DMS 273 treated with DMSO at 0.1 percent for 48 hours (cell line): ENCODE results near the gene FAM3B.

Experiments
- DNase-seq: peaks from one replicate; lab custom pipeline; 2025; lab: John Stamatoyannopoulos, UW

FAM3B gene

DNA sequence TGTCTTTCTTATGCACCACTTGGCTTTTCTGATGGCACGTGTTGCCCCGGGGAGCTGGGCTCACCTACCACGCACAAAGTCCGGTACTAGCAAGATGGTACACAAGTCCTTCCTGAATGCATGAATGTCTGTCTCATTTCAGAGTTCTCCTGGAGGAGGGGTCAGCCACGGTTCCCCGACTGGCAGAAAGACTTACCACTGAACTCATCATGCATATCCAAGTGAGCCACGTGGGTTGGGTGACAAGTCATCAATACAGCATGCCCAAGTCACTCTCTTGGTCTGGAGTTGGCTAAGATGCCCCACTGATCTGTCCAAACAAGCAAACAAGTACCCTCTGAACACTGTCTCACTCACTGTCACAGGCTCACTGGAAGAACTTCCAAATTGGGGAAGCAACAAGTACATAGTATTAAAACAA is 80.9 kb downstream of the FAM3B start:
- no peak for DNase-seq

DNA sequence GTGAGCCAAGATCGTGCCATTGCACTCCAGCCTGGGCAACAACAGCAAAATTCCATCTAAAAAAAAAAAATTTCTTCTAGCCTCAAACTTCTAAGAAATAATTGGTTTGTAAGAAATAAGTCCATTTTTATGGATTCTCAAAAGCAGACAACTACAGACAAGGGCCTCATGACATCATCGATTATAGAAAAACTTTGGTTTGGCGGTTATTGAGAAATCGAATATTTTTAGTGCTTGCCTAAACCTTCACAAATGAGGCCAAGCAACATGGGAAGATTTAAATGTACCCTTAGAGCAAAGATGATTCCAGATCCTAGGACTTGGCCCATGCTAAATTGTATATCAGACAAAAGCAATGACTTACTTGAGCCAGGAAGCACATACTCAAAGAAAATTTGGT is 81.7 kb downstream of the FAM3B start:
- no peak for DNase-seq

DNA sequence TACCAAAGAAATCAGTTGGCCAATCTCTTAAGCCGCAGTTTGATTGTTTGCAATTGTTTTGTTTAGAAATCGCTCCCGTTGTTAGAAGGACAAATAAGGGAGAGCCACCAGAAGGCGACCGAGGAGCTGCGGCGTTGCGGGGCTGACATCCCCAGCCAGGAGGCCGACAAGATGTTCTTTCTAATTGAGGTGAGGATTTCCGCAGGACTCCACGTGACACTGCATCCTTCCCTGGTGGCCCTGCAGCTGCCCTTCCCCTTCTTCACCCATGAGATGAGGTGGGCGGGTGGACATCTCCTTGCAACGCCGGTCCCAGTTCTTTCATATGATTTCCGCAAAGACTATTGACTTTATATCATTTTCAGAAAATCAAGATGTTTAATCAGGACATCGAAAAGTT is 82.2 kb downstream of the FAM3B start:
- no peak for DNase-seq

GRCh38 chr21:41399246-41399800 is 82.7 kb downstream of the FAM3B start:
- no peak for DNase-seq

DNA sequence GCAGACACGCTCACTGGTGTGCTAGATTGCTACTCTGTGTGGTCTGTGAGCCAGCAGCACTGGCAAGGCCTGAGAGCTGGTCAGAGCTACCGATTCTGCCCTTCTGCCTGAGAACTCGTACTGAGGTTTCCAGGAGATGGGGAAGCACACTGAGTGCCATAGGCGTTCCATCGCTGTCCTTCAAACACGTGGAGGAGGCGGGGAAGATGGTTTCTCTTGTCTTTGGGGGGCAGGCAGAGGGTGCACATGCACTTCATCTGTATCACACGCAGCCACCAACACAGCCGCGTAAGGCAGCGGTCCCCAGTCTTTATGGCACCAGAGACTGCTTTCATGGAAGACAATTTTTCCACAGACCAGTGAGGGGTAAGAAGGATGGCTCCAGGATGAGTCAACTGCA is 85.6 kb downstream of the FAM3B start:
- no peak for DNase-seq

GRCh38 chr21:41402796-41403195 is 86.2 kb downstream of the FAM3B start:
- DNase-seq: no peak

DNA sequence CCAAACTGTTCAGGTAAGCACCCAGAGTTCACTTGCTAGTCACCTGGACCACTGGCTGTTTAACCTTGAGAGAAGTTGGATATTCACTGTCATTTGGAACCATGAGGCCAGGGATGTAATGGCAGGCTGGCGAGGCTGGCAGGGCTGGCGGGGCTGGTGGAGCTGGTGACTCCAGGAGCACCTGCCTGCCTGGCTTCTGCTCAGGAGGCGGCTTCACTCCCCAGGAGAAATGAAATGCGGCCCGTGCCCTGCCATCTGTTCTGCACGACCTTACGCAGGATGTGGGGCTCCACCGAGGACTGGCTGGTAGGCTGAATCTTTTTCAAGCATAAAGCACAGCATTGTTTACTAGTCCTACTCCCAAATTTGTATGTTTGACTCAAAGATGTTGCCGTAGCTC is 86.7 kb downstream of the FAM3B start:
- no peak for DNase-seq

GRCh38 chr21:41403966-41404365 is 87.4 kb downstream of the FAM3B start:
- no peak for DNase-seq

GRCh38 chr21:41405321-41405720 is 88.7 kb downstream of the FAM3B start:
- no peak for DNase-seq

DNA sequence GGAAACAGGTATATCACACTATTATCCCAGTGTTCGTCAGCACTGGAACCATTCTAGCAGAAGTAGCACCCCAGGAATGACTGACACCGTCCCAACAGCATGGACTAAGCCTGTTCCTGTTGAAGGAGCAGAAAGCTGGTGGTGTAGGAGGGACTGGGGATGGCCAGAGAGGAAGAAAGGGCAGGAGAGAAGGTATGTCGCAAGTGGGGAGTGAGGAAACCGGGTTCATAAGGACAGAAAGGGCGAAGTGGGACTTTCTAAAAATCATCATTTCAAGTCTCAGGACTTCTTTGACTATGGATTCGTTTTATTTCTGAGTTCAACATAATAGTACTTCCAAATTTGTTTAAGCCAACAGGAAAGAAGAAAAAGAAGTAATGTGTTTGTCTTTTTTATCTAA is 89.7 kb downstream of the FAM3B start:
- no peak for DNase-seq
